ENCODE measurements around the gene PTPN7.
"Not testable (repeated sequence)": the region's sequence is repeated elsewhere in the genome, so short reads cannot be mapped to it uniquely, and the experiment has no call there.

PTPN7 gene

DNA sequence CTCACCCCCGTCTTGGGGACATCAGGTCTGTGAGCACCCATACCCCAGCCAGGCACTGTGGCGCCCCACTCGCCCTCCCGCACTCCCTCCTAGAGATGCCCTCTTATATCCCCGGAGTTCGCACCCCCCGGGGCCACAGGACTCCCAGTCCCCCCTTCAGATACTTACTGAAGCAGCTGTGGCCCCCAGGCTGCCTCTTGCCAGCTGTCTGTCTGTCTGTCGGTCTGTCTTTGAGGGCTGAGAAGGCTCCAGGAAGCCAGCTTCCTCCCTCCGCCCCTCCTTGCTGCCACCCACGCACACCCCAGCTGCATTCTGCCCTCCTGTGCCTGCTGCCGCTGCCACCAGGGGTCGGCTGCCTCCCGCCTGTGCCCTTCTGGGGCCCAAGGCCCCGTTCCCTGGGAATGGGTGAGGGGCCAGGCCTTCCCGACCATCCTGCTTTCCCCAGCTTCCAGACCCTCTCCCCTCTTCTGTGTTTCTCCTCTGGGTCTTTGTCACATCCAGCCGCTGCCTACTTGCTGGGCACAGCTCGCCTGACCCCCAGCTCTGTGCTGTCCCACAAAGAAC, at the start of gene PTPN7:
PTPN7 (minus strand) TSS at position 226 of the 564 bp plus-strand sequence. CDS start 1,200 bp downstream, outside the sequence.
- no peak for DNase-seq (ENCODE audit: low read depth)

DNA sequence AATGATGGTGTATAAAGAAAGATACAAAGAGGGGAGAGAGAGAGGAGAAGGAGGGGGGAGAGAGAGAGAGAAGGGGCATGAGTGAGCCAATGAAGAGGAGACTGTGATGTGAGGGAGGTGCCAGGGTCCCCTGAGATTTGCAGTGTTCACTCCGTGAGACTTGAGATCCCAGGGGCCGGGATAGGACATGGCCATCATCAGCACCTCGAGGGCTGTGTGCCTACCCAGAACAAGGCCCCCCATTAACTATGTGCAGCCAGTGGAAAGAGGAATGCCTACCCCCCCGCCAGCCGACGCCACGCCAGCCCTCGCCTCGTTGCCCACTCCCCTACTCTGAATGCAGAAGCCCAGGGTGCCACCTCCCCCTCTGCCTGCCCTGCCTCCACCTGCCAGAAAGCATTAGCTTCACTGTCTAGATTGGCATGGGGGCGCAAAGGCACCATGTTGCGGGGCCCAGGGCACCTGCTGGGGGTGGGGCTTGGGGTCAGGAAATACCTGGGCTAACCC, 48.0 kb upstream of the PTPN7 start:
- DNase-seq (ENCODE audit: low read depth) = no peak

DNA sequence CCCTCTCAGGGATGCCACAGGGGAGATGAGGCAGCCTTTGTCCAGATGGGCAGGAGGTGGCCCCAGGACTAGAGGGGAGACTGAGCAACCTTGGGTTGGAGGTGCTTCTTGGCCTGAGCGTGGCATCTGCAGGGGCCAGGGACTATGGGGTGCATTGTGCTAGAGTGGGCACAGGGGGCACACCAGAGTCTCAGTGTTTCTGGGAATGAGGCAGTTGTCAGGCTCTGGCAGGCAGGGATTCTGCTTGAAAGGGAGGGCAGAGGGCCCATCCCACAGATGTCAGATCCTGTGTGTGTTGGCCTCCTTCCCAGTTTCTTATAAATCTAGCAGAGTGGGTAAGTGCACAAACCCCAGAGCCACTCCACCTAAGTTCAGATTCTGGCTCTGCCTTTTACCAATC, 46.9 kb upstream of the PTPN7 start:
- peak; percentile 52 for DNase-seq (ENCODE audit: low read depth)

DNA sequence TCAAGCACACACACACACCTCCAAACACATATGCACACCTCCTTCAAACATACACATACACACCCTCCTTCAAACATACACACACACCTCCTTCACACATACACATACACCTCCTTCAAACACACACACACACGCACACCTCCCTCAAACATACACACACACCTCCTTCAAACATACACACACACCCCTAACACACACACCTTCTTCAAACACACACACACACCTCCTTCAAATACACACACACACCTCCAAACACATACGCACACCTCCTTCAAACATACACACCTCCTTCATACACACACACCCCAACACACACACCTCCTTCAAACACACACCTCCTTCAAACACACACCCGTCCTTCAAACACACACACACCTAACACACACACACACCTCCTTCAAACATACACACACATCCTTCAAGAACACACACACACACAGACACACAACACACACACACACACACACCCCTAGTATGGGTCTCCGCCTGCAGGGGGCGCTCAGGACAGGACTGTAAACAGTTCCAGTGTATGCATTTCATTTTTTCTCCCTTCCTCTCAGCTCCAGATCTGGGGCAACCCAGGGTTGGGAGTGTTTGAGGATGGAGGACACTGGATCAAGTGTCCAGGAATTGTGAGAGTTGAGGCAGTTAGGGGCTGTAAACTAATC, 45.3 kb upstream of the PTPN7 start:
- no peak for DNase-seq (ENCODE audit: low read depth)

DNA sequence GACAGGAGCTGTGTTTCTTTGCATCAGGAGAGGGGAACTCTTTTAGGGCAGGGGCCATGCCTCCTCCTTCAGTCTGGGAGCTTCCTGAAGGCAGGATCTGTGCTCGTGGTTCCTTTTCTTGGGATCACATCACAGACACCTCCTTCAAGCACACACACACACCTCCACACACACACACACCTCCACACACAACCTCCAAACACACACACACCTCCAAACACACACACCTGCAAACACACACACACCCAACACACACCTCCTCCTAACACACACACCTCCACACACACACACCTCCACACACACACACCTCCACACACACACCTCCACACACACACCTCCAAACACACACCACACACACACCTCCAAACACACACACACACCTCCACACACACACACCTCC, 43.7 kb upstream of the PTPN7 start:
- DNase-seq (ENCODE audit: low read depth) = peak; percentile 24

DNA sequence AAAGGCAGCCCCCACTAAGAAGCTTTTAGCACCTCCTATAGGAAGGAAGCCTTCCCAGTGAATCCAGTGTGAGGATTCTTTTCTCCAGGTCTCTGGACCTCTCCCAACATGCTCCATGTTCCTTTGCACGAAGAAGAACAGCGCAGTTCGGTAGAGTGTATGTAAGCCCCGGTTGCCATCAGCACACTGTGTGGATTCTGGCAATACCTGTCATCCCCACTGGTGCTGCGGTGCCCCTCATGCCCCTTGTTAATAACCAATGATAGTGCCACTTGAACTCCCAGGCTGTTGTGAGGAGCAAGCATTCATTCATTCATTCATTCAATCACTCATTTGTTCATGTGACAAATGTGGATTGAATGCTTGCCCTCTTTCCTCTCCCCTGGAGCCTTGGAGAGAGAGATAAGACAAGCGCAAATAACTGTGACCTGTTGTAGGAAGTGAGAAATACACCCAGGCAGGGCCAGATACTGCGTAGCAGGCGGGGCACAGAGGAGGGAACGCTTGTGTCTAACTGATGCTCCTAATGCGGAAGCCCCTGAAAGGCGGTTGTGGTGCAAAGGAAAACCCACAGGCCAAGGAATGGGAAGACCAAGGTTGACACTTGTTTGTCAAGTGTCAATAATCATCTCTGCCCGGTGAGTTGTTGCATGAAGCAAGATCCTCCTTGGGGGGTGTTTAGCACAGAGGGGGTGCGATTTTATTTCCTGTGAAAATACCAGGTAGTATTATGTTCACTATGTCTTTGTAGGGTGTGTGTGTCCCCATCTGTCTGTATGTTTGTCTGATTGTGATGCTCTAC, 43.0 kb upstream of the PTPN7 start:
- no peak for DNase-seq (ENCODE audit: low read depth)

DNA sequence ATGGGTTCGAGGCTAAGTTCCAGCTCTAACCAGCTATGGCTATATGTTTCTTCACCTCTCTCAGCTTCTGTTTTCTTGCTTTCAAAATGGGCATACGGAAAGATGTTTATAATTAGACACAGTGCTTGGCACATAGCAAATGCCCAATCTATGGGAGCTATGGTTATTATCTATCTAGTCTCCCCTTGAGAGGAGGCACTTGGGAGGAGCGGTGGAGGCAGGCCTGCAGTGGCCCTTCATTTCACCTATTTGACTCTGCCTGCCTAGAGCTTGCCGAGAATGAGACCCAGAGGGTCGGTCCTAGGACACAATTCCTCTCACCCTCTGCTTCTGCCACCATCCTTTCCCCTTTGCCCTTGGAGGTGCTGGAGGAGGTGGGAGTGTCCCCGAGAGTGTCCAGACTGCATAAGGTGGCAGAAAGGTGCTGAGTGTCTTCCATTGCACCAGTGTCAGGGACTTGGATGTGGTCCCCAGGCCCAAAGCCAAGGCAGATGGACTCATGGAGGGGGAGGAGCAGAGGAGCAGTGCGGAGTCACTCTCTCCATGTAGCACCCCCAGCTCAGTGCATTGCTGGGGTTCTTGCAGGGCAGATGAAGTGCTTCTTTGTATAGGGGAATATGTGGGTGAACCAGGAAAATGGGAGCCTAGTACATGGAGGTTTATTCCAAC, 42.2 kb upstream of the PTPN7 start:
- no peak for DNase-seq (ENCODE audit: low read depth)

DNA sequence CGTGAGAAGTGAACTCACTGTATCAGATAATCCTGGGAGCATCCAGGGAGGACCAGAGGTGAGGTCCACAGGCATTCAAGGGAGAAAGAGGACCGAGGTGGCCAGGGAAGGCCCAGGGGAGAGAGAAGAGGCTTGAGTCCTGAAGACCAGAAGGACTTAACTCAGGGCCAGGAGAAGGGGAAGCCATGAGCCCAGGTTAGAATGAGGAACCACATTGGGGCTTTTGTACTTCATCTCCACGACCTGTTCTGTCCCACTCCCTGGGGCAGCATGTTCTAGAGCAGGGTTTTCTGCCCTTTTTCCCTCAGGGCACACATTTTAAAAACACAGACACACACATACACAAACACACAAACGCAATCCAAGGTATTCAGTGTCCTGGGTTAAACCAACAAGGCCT, 41.6 kb upstream of the PTPN7 start:
- DNase-seq (ENCODE audit: low read depth) = no peak

DNA sequence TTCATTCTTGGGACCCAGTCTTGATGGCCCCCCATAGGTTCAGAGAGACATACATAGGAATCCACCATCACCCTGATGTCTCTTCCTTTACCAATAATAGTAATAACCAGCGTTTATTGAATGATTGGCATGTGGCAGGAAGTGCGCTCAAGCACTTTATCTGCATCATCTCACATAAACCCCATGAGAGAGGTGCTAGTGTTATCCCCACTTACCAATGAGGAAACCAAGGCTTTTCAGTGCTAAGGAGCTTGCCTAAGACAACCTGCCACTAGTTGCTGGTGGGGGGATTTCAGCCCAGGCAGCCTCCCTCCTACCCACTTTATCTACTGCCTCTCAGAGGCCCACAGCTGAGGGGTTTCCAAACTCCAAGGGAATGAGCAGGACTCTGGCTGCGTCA, 40.9 kb upstream of the PTPN7 start:
- no peak for DNase-seq (ENCODE audit: low read depth)

DNA sequence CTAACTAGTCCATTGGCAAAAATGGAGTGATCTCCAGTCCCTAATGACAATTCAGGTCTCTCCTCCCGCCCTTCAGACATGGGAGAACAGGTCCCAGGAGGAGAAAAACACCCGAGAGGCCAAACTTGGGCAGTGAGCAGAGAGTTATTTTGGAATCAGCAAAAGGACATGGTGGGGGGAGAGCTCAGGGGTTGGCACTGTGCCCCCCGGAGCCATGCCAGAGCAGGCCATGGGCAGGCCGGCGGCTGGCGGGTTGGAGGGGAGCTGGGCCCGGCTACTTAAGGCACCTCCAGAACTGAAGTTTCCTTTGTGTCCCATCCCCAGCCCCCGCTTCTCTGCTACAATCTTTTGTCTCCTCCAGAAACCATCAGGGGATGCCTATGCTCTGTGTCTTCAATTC, 40.3 kb upstream of the PTPN7 start:
- DNase-seq (ENCODE audit: low read depth) = no peak

DNA sequence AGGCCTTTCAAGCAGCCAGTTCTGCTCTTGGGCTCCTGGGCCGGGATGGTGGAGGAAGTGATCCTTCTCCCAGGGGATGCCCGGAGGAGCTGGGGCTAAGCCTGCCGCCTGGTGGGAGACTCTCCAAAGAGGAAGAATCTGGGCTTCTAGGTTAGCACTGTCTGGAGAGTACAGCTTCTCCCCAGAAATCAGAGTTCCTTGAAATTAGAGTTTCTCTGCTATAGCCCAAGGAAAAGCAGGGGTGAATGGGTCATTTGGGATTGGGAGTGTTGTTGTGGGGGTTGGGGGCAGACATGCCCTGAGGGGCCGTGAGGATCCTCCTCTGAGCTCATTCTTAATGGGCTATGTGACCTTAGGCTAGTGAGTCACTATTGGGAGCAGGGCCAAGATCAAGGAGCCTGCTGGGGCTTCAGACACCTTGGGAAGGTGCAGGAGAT, 39.7 kb upstream of the PTPN7 start:
- peak; percentile 76 for DNase-seq (ENCODE audit: low read depth)

DNA sequence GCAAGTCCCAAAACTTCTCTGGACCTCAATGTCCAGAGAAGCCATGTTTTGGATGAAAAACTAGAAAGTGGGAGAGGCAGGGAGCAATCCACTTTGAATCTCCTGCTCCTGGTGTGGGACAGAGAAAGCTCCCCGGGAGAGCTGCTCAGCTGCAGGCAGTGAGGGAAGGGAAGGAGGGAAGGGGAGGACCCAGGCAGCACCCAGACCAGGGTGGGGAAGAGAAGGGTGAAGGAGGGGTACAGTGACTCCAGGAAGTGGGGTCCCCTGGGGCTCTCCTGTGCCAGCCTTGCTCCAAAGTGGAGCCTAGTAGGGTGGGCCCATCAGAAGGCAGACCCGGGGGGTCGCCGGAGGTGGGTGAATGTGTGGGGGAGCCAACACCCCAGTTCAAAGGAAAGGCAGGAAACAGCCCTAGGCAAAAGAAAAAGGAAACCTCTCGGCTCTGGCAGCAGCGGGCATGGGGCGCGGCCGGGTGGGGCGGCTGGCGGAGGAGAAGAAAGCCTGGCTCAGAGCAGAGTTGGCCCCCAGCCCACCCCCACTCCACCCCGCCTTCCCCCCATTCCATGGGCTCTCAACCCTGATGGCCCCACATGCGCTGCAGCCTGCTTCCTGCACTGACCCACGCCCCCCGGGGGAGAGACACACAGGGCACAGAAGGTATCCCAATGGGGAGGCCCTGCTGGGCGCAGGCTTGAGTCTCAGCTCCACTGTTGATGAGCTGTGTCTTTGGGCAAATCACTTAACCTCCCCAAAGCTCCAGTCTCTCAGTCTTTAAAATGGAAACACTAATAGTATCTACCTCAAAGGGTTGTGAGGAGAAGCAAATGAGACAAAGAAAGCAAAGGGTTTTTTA, 38.9 kb upstream of the PTPN7 start:
- no peak for DNase-seq (ENCODE audit: low read depth)

DNA sequence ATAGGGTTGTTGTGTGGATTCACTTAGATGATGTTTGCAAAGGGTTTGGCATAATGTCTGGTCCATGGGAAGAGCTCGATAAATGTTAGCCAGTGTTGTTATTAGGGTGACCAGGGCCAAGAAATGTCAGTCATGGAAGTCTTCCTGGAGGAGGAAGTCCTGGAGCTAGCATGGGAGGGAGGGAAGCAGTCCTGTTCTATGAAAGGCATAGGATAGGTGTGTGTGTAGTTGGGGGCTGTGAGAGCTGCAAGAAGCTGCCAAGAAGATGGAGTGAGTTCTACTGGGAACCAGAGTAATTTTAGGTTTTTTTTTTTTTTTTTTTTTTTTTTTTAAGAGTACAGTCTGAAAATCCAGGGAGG, 37.9 kb upstream of the PTPN7 start:
- no peak for DNase-seq (ENCODE audit: low read depth)

DNA sequence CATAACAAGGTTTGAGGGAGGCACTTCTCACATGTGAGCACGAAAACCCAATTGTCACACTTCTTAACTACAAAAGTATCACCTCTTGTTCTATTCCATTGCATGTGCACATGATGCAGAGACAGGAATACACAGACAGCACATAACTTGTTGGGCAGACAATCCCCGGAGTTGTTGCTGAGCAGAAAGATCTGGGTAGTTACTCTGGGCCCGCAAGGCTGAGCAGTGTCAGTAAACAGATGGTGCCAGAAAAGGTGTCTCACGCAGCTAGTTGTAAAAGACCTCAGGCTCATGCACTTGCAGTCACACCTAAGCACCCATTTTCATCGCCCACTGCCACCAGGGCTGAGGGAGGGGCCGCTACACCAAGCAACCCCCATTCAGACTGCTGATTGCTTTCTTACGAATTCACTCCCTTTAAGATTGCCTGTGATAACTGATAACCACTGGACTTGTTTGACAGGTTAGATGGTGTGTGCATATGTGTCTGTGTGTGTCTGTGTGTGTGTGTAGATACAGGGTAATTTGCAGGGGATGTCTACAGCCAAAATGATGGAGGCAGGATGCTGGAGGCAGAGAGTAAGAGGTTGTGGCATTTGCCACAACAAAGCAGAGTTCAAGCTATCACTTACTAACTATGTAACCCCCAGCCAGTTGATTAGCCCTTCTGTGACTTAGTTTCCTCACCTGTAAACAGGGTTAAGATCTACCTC, 37.4 kb upstream of the PTPN7 start:
- DNase-seq (ENCODE audit: low read depth) = no peak

DNA sequence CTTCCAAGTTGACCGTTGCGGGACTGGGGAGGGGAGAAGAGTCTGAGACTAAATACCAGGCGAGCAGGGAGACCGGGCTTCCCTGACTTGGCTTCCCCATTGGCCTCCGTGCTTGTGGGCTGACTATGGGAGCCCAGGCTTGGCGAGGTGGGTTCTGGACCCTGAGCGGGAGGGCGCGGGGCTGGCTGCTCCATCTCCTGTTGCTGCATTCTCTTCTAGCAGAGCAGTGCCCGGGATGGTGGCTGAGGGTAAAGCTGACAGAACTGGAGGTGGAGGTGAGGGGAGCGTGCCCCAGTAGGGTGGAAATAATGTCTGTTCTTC, 33.9 kb upstream of the PTPN7 start:
- no peak for DNase-seq (ENCODE audit: low read depth)

DNA sequence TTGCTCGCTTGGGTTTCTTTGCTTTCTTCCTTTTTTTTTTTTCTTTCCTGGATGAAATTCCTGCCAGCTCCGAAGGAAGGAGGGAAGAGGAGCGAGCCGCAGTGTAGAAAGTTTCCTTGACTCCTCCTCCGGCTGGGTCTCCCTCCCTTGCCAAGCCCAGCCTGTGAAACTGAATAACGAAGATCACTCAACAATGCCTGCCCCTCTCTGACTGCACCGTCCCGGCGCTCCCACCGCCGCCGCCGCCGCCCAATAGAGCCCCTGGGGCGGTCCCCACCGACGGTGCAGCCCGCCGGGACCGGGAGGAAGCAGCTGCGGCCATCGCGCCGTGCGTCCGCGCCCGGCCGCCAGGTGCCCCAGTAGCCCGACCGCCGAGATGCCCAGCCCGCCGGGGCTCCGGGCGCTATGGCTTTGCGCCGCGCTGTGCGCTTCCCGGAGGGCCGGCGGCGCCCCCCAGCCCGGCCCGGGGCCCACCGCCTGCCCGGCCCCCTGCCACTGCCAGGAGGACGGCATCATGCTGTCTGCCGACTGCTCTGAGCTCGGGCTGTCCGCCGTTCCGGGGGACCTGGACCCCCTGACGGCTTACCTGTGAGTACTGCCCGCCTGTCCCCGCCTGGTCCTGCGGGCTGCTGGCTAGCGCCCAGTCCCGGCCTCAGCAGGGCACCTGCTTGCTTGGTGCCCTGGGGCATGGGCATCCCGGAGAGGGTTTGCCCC, 33.4 kb upstream of the PTPN7 start, which contains the start of gene LGR6:
LGR6 (plus strand) TSS at position 186 of the 714 bp plus-strand sequence; CDS start at position 377, 191 bp downstream.
- DNase-seq (ENCODE audit: low read depth) = no peak

DNA sequence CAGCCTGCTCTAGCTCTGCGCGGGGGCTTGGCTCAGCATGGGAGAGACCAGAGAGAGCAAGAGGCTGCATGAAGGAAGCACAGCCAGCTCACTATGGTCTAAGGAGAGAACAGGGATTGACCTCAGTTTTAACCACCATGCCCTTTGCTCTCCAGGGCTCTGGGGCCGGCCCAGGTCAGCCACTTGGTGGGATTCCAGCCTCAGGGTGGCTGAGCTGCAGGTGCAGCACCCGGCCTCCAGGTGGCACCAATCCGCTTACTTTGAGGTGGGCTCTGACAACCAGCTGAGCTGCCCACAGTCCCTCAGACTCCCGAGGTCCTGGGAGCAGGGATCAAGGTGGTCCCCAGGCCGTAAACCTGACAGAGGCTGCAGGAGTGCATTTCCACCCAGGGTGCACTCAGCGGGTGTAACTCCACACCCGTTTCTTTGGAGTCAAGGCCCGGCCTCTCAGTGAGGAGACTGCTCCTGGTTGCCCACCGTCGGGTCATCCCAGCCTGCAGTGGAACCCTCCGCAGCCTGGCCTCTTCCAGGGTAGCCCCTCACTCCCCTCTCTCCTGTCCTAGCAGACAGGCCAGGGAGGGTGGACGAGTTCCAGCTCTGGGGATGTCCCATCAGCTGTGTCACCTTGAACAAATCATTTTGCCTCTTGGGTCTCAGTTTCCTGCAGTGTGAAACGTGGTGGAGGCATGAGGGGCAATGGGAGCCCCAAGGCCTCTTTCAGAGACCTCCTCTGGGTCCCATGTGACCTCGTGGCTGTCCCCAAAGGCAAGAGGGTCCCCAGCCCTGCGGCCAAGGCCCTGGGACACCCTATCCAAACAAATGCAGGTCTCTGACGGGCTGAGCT, 32.6 kb upstream of the PTPN7 start:
- peak; percentile 71 for DNase-seq (ENCODE audit: low read depth)

DNA sequence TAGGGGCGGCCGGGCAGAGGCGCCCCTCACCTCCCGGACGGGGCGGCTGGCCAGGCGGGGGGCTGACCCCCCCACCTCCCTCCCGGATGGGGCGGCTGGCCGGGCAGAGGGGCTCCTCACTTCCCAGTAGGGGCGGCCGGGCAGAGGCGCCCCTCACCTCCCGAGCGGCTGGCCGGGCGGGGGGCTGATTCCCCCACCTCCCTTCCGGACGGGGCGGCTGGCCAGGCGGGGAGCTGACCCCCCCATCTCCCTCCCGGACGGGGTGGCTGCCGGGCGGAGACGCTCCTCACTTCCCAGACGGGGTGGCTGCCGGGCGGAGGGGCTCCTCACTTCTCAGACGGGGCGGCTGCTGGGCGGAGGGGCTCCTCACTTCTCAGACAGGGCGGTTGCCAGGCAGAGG, 31.0 kb upstream of the PTPN7 start:
- not testable (repeated sequence) for DNase-seq (ENCODE audit: low read depth)

Measured in ELR (cell line).